Endothelial cell of umbilical vein (primary cell): ENCODE data around the gene TECPR2. TPM values are rescaled to one million over a fixed set of nuclear protein-coding genes. Genes with fewer than 3 reads are reported as not detected.

Source experiments
- BruUV-seq: library from RNA; stranded (reverse); fragments of 400-500 nt; replicated peaks from 2 replicates; lab custom pipeline; 2021; lab: Mats Ljungman, UMichigan
- CTCF ChIA-PET: fragments of 300-600, 350-600 bp; sonication (Branson Sonifier 250); formaldehyde crosslinking; loops from one replicate; lab custom pipeline; 2021; ENCODE audit warnings: antibody characterized with exemption, inconsistent platforms; lab: Charles Lee
- POLR2A ChIA-PET: fragments of 300-600, 350-600 bp; sonication (Branson Sonifier 250); formaldehyde crosslinking; loops from one replicate; lab custom pipeline; 2021; ENCODE audit warnings: antibody characterized with exemption, inconsistent platforms; lab: Charles Lee
- DNase-seq: peaks from one replicate; pipeline ENCODE4 v3.0.0-alpha.2; 2011; ENCODE audit warnings: low read depth, low spot score
- FAIRE-seq: peaks from 2 replicates; lab custom pipeline; 2011; peaks lifted over from hg19 to GRCh38; lab: Jason Lieb, UNC
- H2AFZ ChIP-seq: 2 replicates; pipeline ENCODE4 v1.6.0; 2012; ENCODE audit warnings: low read depth, low read length, control low read depth, inconsistent platforms
- H3K27ac ChIP-seq: 2 replicates; pipeline ENCODE4 v1.5.1; 2011; ENCODE audit warnings: low read depth, mild to moderate bottlenecking, control low read depth, low read length, moderate library complexity; ENCODE audit not compliant: insufficient read depth
- H3K27me3 ChIP-seq, 2 experiments: 2 replicates each; pipeline versions ENCODE4 v1.6.0 to v1.6.1; 2011; ENCODE audit warnings: low read length in 2 of 2, mixed read lengths in 1 of 2; ENCODE audit not compliant: control insufficient read depth in 2 of 2, insufficient read depth in 2 of 2
- H3K36me3 ChIP-seq, 2 experiments: 2 replicates in 1 of 2; 3 replicates in 1 of 2; pipeline ENCODE4 v1.5.1; 2011; ENCODE audit warnings: low read length in 2 of 2, mild to moderate bottlenecking in 1 of 2, moderate library complexity in 1 of 2; ENCODE audit not compliant: control insufficient read depth in 2 of 2, insufficient read depth in 2 of 2; ENCODE audit errors: extremely low read depth in 1 of 2
- H3K4me1 ChIP-seq: 3 replicates; pipeline ENCODE4 v1.5.1; 2011; ENCODE audit warnings: mild to moderate bottlenecking, low read length; ENCODE audit not compliant: control insufficient read depth, insufficient read depth; ENCODE audit errors: extremely low read depth
- H3K4me2 ChIP-seq: 2 replicates; pipeline ENCODE4 v1.6.1; 2011; ENCODE audit warnings: low read length, control low read depth, mixed read lengths; ENCODE audit not compliant: insufficient read depth
- H3K4me3 ChIP-seq, 3 experiments: fragments of 200-600 bp in 1 of 3; sonication (generic), shearing (Covaris generic) in 1 of 3; replicated peaks in 1 of 3; 2 replicates each; pipeline ENCODE4 v1.5.1; 2011 to 2016; ENCODE audit warnings: control low read depth in 3 of 3, low read length in 3 of 3, mild to moderate bottlenecking in 2 of 3, inconsistent platforms in 1 of 3, low read depth in 1 of 3, moderate library complexity in 1 of 3; ENCODE audit not compliant: insufficient read depth in 1 of 3
- H3K79me2 ChIP-seq: 2 replicates; pipeline ENCODE4 v1.6.0; 2012; ENCODE audit warnings: low read length, inconsistent platforms; ENCODE audit not compliant: control insufficient read depth, insufficient read depth
- H3K9ac ChIP-seq: replicated peaks from 2 replicates; pipeline ENCODE3; 2011; ENCODE audit warnings: low read length, control low read depth; ENCODE audit not compliant: insufficient read depth; ENCODE audit errors: extremely low read depth
- H3K9me1 ChIP-seq: replicated peaks from 3 replicates; pipeline ENCODE4 v1.6.0; 2011; ENCODE audit warnings: mild to moderate bottlenecking, low read length; ENCODE audit not compliant: control insufficient read depth, insufficient read depth; ENCODE audit errors: extremely low read depth
- H3K9me3 ChIP-seq: replicated peaks from 2 replicates; pipeline ENCODE4 v1.5.1; 2012; ENCODE audit warnings: low read length, inconsistent platforms; ENCODE audit not compliant: control insufficient read depth, insufficient read depth
- H4K20me1 ChIP-seq: replicated peaks from 2 replicates; pipeline ENCODE3; 2011; ENCODE audit warnings: mild to moderate bottlenecking, low read length; ENCODE audit not compliant: control insufficient read depth, insufficient read depth; ENCODE audit errors: extremely low read depth
- CTCF ChIP-seq, 2 donors: IDR thresholded peaks; 1 replicate in 1 of 2; 2 replicates in 1 of 2; pipeline ENCODE4 v1.5.1; 2011; ENCODE audit warnings: low read length in 2 of 2, mild to moderate bottlenecking in 2 of 2, moderate library complexity in 2 of 2, control low read depth in 1 of 2, inconsistent platforms in 1 of 2, low read depth in 1 of 2; ENCODE audit not compliant: insufficient read depth in 1 of 2; ENCODE audit errors: extremely low read depth in 1 of 2
- JUN ChIP-seq: IDR thresholded peaks from 2 replicates; pipeline ENCODE4 v1.6.1; 2011; ENCODE audit warnings: borderline replicate concordance, low read depth; ENCODE audit not compliant: insufficient read length, insufficient read depth
- MAX ChIP-seq: IDR thresholded peaks from 2 replicates; pipeline ENCODE4 v1.6.1; 2011; ENCODE audit not compliant: insufficient read depth, insufficient read length
- MYC ChIP-seq: IDR thresholded peaks from one replicate; pipeline ENCODE4 v1.6.1; 2011; ENCODE audit warnings: mild to moderate bottlenecking, low read depth, low read length
- POLR2A ChIP-seq: IDR thresholded peaks from 2 replicates; pipeline ENCODE4 v1.6.1; 2012; ENCODE audit warnings: low read depth, mild to moderate bottlenecking, control low read depth, low read length
- POLR2AphosphoS5 ChIP-seq: IDR thresholded peaks from 2 replicates; pipeline ENCODE4 v1.6.1; 2012; ENCODE audit warnings: low read depth, mild to moderate bottlenecking, control low read depth, low read length, moderate library complexity; ENCODE audit not compliant: insufficient read depth
- dilution Hi-C: fragments of 300-500 bp; cut with MboI; formaldehyde crosslinking; loops from one replicate; pipeline ENCODE4 v1.15.0; 2019; ENCODE audit warnings: low sequenced_read_pairs; ENCODE audit not compliant: extremely low pct_ligation_motif_present
- intact Hi-C: fragments of 100-400 bp; cut with micrococcal nuclease; formaldehyde crosslinking; loops from one replicate; pipeline ENCODE4 v1.10.0; 2022
- polyA plus RNA-seq, 4 experiments: library from polyadenylated mRNA; depleted of rRNA in 3 of 4; stranded (reverse) in 3 of 4; unstranded in 1 of 4; fragments of >200 nt; gene quantifications; 2 replicates each; pipeline versions ENCODE4 v1.2.1 to v1.2.3, GENCODE V29; 2011 to 2012; ENCODE audit warnings: missing spikeins in 1 of 4
- total RNA-seq: library from RNA; stranded (reverse); gene quantifications from 2 replicates; pipeline ENCODE4 v1.2.3, GENCODE V29; 2021

TECPR2 gene
- total and polyA plus RNA-seq, 2 donors (not counting 3 experiments of a cell fraction or from before 2014, with no cell fraction given), result 8.9 to 21.5 TPM

GRCh38 chr14:102464846-102465341, 102.2 kb downstream of the TECPR2 start:
- CTCF ChIA-PET, result interaction anchor here (1.2 kb wide), 1 partner anchor 12 kb away, joined by 4 read pairs; no protein-coding TSS in a partner anchor
- H3K4me3 ChIP-seq, result no peak overlapping the region
- no TSS peak for BruUV-seq
- peaks cover 0 to 15% of the 10 kb centered on the region in 2 experiments for H3K36me3 ChIP-seq
- no peak overlapping the region for H3K4me2 ChIP-seq
- intact Hi-C loops (no loop called here), dilution Hi-C loops (no loop called here)
- no peaks in the 10 kb centered on the region for H3K79me2 ChIP-seq
- H4K20me1 ChIP-seq, result no peaks in the 10 kb centered on the region
- H3K4me1 ChIP-seq, result no peaks in the 10 kb centered on the region
- TF ChIP-seq POLR2AphosphoS5 (no peak), JUN (no peak), MYC (no peak), POLR2A (no peak), MAX (no peak)
- no peaks in the 10 kb centered on the region for H3K27me3 ChIP-seq
- DNase-seq (no peak), FAIRE-seq (no peak)
- POLR2A ChIA-PET, result no interaction called here
- H2AFZ ChIP-seq, result no peak overlapping the region
- no peak overlapping the region for H3K9ac ChIP-seq
- H3K27ac ChIP-seq, result no peak overlapping the region
- H3K9me3 ChIP-seq, result no peaks in the 10 kb centered on the region
- no peaks in the 10 kb centered on the region for H3K9me1 ChIP-seq

GRCh38 chr14:102469261-102469660, 106.5 kb downstream of the TECPR2 start:
- H3K9me3 ChIP-seq, result no peaks in the 10 kb centered on the region
- no peaks in the 10 kb centered on the region for H3K9me1 ChIP-seq
- H3K79me2 ChIP-seq, result no peaks in the 10 kb centered on the region
- H3K4me1 ChIP-seq, result no peaks in the 10 kb centered on the region
- no peak overlapping the region for H3K4me2 ChIP-seq
- H3K36me3 ChIP-seq, result peaks cover 0 to 14% of the 10 kb centered on the region in 2 experiments
- TF ChIP-seq POLR2AphosphoS5 (no peak), CTCF (IDR thresholded peaks at IDR 0.05; ENCODE audit: extremely low read depth in 1 of 2, insufficient read depth in 1 of 2, low read depth in 1 of 2, low read length in 2 of 2) (no peak)
- intact Hi-C loops, result no loop called here
- H3K9ac ChIP-seq, result no peak overlapping the region
- dilution Hi-C loops, result no loop called here
- ChIA-PET POLR2A (no interaction called here), CTCF (no interaction called here)
- no TSS peak for BruUV-seq
- H4K20me1 ChIP-seq, result no peaks in the 10 kb centered on the region
- DNase-seq (no peak), FAIRE-seq (no peak)
- H3K4me3 ChIP-seq, result no peak overlapping the region
- no peak overlapping the region for H2AFZ ChIP-seq
- no peak overlapping the region for H3K27ac ChIP-seq
- no peaks in the 10 kb centered on the region for H3K27me3 ChIP-seq
